VCaP (cell line): ENCODE measurements around the gene UGT2A2.
"Not testable (repeated sequence)": the region's sequence is repeated elsewhere in the genome, so short reads cannot be mapped to it uniquely, and the experiment has no call there.

Experiments used
- H3K27ac ChIP-seq: fragments of 450-650 bp; 2 replicates; pipeline ENCODE4 v1.5.1; 2017
- TF ChIP-seq, protein P1 (sequence below): fragments of 450-650 bp; conservative IDR thresholded peaks from 2 replicates; pipeline ENCODE4 v1.5.1; 2017; ENCODE audit warnings: mild to moderate bottlenecking, moderate library complexity

Gene UGT2A2

DNA sequence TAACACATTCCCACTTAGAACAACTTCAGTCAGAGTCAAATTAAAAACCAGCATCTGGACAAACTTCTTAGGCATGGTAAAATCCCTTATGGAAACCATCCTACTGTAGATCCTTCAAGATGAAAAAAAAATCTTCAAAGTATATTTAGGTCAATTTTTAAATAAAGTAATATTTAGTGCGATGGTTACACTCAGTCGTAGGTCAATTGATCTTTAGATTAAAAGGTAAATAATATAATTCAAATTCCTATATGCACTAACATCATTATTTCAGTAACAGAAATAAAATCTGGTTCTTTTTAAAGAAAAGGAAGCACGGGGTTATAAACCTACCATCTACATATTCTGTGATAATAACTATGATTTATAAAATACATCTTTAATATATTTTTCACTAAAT is at the start of gene UGT2A2:
Gene UGT2A2 (minus strand): TSS at position 101 of the 400 bp plus-strand sequence. CDS start 2 bp downstream, at position 99.
- TF ChIP-seq, protein P1, sequence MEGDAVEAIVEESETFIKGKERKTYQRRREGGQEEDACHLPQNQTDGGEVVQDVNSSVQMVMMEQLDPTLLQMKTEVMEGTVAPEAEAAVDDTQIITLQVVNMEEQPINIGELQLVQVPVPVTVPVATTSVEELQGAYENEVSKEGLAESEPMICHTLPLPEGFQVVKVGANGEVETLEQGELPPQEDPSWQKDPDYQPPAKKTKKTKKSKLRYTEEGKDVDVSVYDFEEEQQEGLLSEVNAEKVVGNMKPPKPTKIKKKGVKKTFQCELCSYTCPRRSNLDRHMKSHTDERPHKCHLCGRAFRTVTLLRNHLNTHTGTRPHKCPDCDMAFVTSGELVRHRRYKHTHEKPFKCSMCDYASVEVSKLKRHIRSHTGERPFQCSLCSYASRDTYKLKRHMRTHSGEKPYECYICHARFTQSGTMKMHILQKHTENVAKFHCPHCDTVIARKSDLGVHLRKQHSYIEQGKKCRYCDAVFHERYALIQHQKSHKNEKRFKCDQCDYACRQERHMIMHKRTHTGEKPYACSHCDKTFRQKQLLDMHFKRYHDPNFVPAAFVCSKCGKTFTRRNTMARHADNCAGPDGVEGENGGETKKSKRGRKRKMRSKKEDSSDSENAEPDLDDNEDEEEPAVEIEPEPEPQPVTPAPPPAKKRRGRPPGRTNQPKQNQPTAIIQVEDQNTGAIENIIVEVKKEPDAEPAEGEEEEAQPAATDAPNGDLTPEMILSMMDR: no peak
- no peak within 1 kb of the TSS for H3K27ac ChIP-seq

DNA sequence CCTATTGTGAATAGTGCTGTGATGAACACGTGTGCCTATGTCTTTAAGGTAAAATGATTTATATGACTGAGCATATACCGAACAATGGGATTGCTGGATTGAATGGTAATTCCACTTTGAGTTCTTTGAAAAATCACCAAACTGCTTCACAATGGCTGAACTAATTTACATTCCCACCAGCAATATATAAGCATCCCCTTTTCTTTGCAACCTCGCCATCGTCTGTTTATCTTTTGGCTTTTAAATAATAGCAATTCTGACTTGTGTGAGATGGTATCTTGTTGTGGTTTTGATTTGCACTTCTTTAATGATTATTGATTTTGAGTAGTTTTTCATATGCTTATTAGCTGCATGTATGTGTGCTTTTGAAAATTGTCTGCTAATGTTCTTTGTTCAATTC is 45.4 kb upstream of the UGT2A2 start:
- TF ChIP-seq, protein P1: no peak
- no peak overlapping the region for H3K27ac ChIP-seq

DNA sequence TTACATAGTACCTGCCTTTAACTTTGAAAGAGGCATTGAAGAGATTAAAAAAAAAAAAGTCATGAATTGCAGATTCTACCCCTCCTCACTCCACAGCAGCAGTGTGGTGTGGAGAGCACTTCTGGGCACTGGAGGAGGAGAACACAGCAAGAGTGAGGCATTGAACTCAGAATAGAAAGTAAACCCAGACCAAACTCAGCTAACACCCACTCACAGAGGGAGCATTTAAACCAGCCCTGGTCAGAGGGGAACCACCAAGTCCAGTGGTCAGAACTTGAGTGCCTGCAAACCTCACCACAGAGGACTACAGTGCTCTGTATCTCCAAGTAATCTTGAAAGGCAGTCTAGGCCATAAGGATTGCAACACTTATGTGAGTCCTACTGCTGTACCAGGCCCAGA is 29.2 kb upstream of the UGT2A2 start:
- H3K27ac ChIP-seq: no peak overlapping the region
- TF ChIP-seq, protein P1: no peak

DNA sequence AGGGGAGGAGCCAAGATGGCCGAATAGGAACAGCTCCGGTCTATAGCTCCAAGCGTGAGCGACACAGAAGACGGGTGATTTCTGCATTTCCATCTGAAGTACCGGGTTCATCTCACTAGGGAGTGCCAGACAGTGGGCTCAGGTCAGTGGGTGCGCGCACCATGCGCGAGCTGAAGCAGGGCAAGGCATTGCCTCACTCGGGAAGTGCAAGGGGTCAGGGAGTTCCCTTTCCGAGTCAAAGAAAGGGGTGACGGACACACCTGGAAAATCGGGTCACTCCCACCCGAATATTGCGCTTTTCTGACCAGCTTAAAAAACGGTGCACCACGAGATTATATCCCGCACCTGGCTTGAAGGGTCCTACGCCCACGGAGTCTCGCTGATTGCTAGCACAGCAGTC is 24.6 kb upstream of the UGT2A2 start:
- H3K27ac ChIP-seq: not testable (repeated sequence)

DNA sequence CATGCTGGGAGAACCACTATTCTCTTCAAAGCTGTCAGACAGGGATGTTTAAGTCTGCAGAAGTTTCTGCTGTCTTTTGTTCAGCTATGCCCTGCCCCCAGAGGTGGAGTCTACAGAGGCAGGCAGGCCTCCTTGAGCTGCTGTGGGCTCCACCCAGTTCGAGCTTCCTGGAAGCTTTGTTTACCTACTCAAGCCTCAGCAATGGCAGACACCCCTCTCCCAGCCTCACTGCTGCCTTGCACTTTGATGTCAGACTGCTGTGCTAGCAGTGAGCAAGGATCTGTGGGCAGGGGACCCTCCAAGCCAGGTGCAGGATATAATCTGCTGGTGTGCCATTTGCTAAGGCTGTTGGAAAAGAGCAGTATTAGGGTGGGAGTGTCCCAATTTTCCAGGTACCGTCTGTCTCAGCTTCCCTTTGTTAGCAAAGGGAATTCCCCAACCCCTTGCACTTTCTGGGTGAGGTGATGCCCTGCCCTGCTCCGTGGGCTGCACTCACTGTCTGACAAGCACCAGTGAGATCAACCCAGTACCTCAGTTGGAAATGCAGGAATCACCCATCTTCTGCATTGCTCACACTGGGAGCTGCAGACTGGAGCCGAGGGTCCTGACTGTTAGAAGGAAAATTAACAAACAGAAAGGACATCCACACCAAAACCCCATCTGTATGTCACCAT is 21.8 kb upstream of the UGT2A2 start:
- H3K27ac ChIP-seq: not testable (repeated sequence)

DNA sequence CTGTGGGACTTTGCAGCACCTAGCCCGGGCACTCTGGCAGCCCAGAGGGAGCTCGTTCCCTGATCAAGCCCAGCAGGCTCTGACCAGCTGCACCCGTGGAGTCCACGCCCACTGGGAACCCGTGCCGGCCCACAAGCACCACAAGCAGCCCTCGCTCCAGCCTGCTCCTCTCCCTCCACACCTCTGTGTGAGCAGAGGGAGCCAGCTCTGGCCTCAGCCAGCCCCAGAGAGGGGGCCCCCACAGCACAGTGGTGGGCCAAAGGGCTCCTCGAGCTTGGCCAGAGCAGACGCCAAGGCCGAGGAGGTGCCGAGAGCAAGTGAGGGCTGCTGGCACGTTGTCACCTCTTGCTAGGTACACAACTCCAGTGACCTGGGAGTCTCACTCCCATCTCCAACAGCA is 18.7 kb upstream of the UGT2A2 start:
- TF ChIP-seq, protein P1: no peak
- no peak overlapping the region for H3K27ac ChIP-seq

DNA sequence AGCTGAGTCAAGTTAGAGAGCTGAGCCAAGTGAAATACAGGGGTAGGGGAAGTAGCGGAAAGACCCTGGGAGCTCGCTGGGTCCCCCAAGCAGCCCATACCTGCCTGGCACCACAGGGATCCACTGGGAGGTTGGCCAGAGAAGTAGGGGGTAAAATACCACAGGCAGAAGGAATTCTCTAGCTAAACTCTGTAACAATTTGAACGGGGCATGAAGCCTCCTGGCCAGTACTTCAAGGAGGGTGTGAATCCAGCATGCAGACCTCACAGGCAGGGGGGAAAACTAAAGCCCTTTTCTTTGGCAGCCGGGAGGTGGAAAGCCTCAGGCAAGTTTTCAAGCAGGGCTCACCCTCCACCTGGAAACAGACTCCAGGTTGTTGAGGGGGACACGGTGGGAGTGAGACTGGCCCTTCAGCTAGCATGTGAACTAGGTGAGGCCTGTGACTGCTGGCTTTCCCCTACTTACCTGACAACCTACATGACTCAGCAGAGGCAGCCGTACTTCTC is 17.3 kb upstream of the UGT2A2 start:
- H3K27ac ChIP-seq: no peak overlapping the region
- TF ChIP-seq, protein P1: no peak

DNA sequence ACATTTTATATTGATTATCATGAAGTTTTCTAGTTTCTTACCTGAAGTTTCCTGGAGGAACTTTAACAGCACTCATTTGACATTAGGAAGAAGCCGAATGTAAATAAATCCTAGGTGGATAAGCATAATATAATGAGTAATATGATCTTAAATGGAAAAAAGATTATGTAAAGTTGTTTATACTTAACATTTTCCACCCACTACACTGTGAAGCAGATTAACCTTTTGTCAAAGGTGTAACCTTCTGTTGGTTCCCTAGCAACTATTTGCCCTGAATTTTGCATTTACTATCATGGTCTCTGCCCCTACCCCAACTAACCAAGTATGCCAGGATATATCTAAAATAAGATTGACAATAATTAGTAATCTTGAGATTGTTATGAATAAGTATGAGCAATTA is 13.7 kb upstream of the UGT2A2 start, which contains the start of gene UGT2A1:
Gene UGT2A1 (minus strand): TSS at position 101 of the 400 bp plus-strand sequence. CDS start 5,603 bp downstream, outside the sequence.
- TF ChIP-seq, protein P1: no peak
- H3K27ac ChIP-seq: no peak within 1 kb of the TSS
